ENCODE data around the gene GRIK4. TPM values are rescaled to one million over a fixed set of nuclear protein-coding genes. Genes with fewer than 3 reads are reported as not detected.
"Not testable (repeated sequence)": the region's sequence is repeated elsewhere in the genome, so short reads cannot be mapped to it uniquely, and the experiment has no call there.

GRIK4 gene
- total RNA-seq, 2 experiments from 2014 or later = not detected

DNA sequence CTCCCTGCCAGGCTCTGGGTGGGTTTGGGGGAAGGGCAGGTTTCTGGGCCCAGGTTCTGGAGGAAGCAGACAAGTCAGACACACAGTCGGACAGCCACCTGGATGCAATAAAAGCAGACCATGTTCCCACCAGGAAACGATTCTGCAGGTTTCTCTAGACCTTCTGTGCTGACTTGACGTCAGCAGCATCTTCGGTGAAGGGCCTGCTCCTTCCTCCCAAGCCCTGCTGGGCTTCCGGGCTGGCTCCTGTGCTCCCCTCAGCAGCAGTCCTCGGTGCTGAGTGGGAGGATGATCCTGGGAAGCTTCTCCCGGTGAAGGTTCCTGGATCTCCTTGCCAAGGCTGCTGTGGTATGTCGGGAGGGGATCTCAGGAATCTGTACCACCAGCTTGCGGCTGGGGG, 240.0 kb downstream of the GRIK4 start:
- H3K36me3 Mint-ChIP-seq (ENCODE audit: low read depth) = no peaks in the 10 kb centered on the region
- no peaks in the 10 kb centered on the region for H3K4me1 Mint-ChIP-seq (ENCODE audit: low read depth)
- H3K27ac Mint-ChIP-seq = no peak overlapping the region
- no peak for DNase-seq
- no peak overlapping the region for H3K4me3 Mint-ChIP-seq
- H3K27me3 Mint-ChIP-seq = no peaks in the 10 kb centered on the region
- H3K9me3 Mint-ChIP-seq = no peaks in the 10 kb centered on the region
- TF ChIP-seq, protein P1, sequence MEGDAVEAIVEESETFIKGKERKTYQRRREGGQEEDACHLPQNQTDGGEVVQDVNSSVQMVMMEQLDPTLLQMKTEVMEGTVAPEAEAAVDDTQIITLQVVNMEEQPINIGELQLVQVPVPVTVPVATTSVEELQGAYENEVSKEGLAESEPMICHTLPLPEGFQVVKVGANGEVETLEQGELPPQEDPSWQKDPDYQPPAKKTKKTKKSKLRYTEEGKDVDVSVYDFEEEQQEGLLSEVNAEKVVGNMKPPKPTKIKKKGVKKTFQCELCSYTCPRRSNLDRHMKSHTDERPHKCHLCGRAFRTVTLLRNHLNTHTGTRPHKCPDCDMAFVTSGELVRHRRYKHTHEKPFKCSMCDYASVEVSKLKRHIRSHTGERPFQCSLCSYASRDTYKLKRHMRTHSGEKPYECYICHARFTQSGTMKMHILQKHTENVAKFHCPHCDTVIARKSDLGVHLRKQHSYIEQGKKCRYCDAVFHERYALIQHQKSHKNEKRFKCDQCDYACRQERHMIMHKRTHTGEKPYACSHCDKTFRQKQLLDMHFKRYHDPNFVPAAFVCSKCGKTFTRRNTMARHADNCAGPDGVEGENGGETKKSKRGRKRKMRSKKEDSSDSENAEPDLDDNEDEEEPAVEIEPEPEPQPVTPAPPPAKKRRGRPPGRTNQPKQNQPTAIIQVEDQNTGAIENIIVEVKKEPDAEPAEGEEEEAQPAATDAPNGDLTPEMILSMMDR (IDR thresholded peaks at IDR 0.05) = no peak
- ChIA-PET POLR2A (no interaction called here), CTCF (no interaction called here)
- no peak for ATAC-seq
- intact Hi-C loops (cut with micrococcal nuclease) = no loop called here

DNA sequence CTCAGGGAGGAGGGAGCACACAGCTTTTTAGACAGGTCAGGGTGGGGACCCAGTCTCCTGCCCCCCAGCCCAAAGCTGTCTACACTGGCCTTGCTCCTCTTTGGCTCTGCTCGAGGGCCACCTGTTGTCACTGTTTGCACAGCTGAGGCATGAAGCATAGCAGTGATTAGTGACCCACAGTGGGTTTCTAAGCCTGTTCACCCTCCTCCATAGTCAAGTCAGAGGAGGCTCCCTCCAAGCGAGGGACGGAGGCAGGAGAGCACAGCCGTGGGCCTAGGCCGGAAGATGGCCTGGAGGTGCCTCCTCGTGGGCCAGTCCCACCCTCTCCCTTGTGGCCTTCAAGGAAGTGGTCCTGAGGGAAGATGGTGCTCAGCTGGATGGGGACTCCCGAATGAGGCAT, 241.1 kb downstream of the GRIK4 start:
- DNase-seq = no peak
- intact Hi-C loops (cut with micrococcal nuclease) = no loop called here
- no peaks in the 10 kb centered on the region for H3K4me1 Mint-ChIP-seq (ENCODE audit: low read depth)

DNA sequence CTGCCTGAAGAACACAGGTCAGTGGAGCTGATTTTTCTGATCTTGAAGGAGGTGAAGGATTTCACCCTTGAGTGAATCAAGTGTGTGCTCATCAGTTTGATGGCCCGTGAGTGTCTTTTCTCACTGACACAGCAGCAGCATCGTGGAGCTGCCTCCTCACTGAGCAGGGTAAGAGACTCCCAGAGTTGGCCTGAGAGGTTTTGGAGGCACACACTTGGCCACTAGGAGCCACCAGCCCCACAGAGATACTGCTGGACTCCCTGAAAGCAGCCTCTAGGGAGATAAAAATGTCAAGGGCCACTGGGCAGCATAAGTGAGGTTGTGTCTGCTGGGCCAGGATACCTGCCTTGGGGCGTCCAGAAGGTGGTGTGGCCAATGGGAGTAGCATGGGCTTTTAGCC, 245.4 kb downstream of the GRIK4 start:
- no peak overlapping the region for H3K4me3 Mint-ChIP-seq
- TF ChIP-seq, protein P1 (IDR thresholded peaks at IDR 0.05) = no peak
- DNase-seq (no peak), ATAC-seq (no peak)
- no peak overlapping the region for H3K27ac Mint-ChIP-seq
- H3K4me1 Mint-ChIP-seq (ENCODE audit: low read depth) = no peaks in the 10 kb centered on the region
- peaks cover 2% of the 10 kb centered on the region for H3K27me3 Mint-ChIP-seq
- CTCF ChIA-PET = no interaction called here
- H3K9me3 Mint-ChIP-seq = no peaks in the 10 kb centered on the region
- intact Hi-C loops (cut with micrococcal nuclease) = no loop called here
- H3K36me3 Mint-ChIP-seq (ENCODE audit: low read depth) = no peaks in the 10 kb centered on the region
- POLR2A ChIA-PET = no interaction called here

More for the DNA sequence above, 241.1 kb downstream of the GRIK4 start:
- H3K27ac Mint-ChIP-seq = no peak overlapping the region
- H3K4me3 Mint-ChIP-seq = no peak overlapping the region
- TF ChIP-seq, protein P1 (IDR thresholded peaks at IDR 0.05) = no peak
- no peaks in the 10 kb centered on the region for H3K9me3 Mint-ChIP-seq
- ATAC-seq = no peak
- no peaks in the 10 kb centered on the region for H3K36me3 Mint-ChIP-seq (ENCODE audit: low read depth)
- H3K27me3 Mint-ChIP-seq = no peaks in the 10 kb centered on the region
- POLR2A ChIA-PET = interaction anchor here (0.7 kb wide), 1 partner anchor 71 kb away, joined by 3 read pairs; no protein-coding TSS in a partner anchor
- CTCF ChIA-PET = no interaction called here

DNA sequence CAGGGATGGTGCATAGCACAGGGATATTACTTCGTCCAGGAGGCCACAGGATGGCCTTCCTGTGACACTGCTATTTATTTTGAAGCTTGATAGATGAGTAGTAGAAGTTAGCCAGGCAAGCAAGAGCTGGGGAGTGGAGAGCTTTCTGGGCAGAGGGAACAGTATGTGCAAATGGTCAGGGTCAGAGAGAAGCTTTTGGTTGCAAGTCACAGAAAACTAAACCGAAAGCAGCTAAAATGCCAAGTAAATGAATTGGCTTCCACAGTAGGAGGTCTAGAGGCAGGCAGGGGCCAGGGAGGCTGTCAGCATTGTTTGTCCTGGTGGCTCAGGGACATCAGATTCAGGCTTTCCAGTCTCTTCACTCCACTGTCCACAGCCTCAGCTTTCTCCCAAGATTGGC, 247.5 kb downstream of the GRIK4 start:
- POLR2A ChIA-PET = no interaction called here
- TF ChIP-seq, protein P1 (IDR thresholded peaks at IDR 0.05) = no peak

DNA sequence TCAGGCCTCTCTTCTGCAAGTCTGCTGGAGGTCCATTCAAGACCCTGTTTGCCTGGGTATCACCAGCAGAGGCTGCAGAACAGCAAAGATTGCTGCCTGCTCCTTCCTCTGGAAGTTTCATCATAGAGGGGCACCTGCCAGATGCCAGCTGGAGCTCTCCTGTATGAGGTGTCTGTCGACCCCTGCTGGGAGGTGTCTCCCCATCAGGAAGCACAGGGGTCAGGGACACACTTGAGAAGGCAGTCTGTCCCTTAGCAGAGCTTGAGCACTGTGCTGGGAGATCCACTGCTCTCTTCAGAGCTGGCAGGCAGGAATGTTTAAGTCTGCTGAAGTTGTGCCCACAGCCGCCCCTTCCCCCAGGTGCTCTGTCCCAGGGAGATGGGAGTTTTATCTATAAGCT, 254.2 kb downstream of the GRIK4 start:
- H3K36me3 Mint-ChIP-seq (ENCODE audit: low read depth); POLR2A ChIA-PET; H3K27ac Mint-ChIP-seq; H3K4me3 Mint-ChIP-seq; intact Hi-C loops (cut with micrococcal nuclease); H3K9me3 Mint-ChIP-seq; ATAC-seq; DNase-seq; H3K4me1 Mint-ChIP-seq (ENCODE audit: low read depth); CTCF ChIA-PET: not testable (repeated sequence)
- H3K27me3 Mint-ChIP-seq = peaks cover 28% of the 10 kb centered on the region

More for the DNA sequence above, 247.5 kb downstream of the GRIK4 start:
- Mint-ChIP-seq H3K4me1 (ENCODE audit: low read depth) (no peaks in the 10 kb centered on the region), H3K9me3 (no peaks in the 10 kb centered on the region), H3K27ac (no peak overlapping the region), H3K36me3 (ENCODE audit: low read depth) (no peaks in the 10 kb centered on the region), H3K4me3 (no peak overlapping the region), H3K27me3 (peaks cover 9% of the 10 kb centered on the region)
- CTCF ChIA-PET = no interaction called here
- intact Hi-C loops (cut with micrococcal nuclease) = no loop called here
- ATAC-seq (no peak), DNase-seq (no peak)

DNA sequence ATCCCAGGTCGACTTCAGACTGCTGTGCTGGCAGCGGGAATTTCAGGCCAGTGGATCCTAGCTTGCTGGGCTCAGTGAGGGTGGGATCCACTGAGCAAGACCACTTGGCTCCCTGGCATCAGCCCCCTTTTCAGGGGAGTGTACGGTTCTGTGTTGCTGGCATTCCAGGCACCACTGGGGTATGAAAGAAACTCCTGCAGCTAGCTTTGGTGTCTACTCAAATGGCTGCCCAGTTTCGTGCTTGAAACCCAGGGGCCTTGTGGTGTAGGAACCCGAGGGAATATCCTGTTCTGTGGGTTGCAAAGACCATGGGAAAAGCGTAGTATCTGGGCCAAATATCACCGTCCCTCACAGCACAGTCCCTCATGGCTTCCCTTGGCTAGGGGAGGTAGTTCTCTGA, 254.8 kb downstream of the GRIK4 start:
- Mint-ChIP-seq H3K9me3 (peaks cover 5% of the 10 kb centered on the region), H3K27me3 (peaks cover 25% of the 10 kb centered on the region), H3K27ac (no peak overlapping the region), H3K4me1 (ENCODE audit: low read depth) (no peaks in the 10 kb centered on the region), H3K4me3 (no peak overlapping the region), H3K36me3 (ENCODE audit: low read depth) (no peaks in the 10 kb centered on the region)
- no peak for DNase-seq
- TF ChIP-seq, protein P1 (IDR thresholded peaks at IDR 0.05) = no peak
- ChIA-PET POLR2A (no interaction called here), CTCF (no interaction called here)
- no peak for ATAC-seq
- intact Hi-C loops (cut with micrococcal nuclease) = no loop called here
